Lung microvascular endothelial cell (primary cell): ENCODE results near the gene HLTF. TPM values are rescaled to one million over a fixed set of nuclear protein-coding genes. Genes with fewer than 3 reads are reported as not detected.
A peak's percentile ranks its signal among the peaks of the same experiment; 100 is the strongest.
"Not testable (repeated sequence)": the region's sequence is repeated elsewhere in the genome, so short reads cannot be mapped to it uniquely, and the experiment has no call there.

Experiments
- DNase-seq, 2 donors: peaks; one replicate each; pipeline versions ENCODE4 v3.0.0 to v3.0.0-alpha.2; 2010; ENCODE audit warnings: low read depth in 2 of 2
- total RNA-seq: library from RNA; depleted of rRNA; stranded (reverse); fragments of >200 nt; gene quantifications from 2 replicates; pipeline ENCODE4 v1.2.1, GENCODE V29; 2014

Gene HLTF
- total RNA-seq, 1 donor from 2014 or later: 16.5 TPM

DNA sequence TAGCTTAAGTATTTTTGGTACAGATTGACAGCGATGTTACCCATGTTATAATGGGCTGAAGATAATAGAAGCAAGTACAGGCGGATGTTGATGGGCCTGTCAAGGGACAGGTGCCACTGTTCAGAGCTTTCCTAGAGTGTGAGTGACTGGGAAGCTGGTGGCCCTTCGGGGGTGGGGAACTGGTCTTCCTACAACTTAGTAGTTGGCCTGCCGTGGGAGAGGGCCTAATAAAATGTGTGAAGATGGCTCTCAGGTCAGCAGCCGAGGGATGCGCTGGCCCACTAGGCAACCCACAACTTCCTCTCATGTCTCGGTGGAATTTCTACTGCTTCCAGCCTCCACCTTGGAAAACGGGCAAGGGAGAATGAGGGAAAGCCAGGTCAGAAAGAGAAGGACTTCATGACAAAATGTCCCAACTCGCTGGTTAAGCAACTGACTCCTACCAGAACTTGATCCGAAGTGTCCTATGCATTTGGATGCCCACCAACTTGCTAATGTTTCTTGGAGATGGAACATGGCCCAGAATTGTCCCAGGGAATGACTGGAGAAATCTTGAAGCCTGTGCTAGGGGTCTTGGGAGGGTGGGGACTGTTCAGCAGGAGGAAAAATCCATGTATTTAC lies 93.6 kb downstream of the HLTF start:
- no peak for DNase-seq

DNA sequence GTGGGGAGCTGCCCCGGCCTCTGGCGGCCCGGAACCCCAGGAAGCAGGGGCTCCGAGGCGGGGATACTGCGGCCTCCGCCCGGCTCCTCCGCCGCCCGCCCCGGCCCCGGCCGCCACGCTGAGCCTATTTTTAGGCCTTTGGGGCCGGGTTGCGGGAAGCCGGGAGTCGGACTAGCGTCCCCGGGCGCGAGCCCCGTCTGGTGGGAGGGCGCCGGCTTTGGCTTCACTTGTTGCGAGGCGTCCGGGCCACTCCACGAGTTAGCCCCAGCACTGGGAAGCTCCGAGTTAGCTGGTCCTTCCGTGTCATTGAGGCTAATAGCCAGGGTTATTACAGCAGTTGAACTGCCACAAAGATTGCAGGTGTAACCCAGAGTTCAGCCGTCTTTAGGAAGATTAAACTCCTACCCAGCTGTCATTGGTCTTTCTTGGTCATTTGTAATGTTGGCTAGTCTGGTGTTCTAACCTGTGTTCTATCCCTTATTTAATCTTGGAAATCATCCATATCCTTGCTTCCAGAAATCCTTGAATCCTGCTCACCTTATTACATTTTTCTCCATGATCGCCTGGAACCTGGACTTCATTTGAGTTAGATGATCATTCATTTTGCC lies 94.2 kb downstream of the HLTF start:
- DNase-seq: peak; percentile 57 to 61

DNA sequence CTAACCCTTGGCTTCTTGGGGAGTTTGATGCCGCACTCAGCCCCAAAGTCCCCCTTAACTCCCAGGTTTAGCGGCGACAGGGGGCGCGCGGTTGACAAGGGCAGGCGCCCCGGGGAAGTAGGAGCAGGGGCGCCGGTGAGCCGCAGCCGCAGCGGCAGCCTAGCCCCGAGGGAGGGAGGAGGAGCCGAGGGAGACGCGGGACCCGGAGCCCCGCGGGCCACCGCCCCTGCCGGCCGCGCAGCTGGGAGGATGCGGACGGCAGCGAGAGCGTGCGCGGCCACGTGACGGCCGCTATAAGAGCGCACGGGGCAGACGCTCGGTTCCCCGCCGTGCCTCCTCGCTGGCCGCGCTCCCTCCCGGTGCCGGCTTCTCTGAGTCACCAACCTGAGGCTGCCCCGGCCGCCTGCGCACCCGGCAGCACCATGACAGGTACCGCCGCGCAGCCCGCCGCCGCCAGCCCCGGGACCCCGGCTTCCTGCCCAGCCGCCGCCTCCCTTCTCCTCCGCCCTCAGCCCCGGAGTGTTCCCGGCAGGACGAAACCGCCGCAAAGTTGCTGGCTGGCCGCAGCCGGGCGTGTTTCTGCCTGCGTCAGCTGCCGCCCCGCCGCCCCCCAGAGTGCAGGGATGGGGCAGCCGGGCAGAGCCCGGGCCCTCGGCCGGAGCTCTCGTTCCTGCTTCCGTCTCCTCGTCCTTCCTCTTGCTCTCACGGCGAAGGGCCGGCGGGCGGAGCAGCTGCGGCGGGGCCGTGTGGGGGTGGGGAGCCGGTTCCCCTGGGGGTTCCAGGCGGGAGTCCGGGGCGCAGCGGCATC lies 94.9 kb downstream of the HLTF start, which contains the start of gene GYG1:
Gene GYG1, plus strand, starts transcription at position 322 of the 808 bp plus-strand sequence. Its CDS starts 101 bp downstream, at position 423.
- peak; percentile 84 to 88 for DNase-seq

DNA sequence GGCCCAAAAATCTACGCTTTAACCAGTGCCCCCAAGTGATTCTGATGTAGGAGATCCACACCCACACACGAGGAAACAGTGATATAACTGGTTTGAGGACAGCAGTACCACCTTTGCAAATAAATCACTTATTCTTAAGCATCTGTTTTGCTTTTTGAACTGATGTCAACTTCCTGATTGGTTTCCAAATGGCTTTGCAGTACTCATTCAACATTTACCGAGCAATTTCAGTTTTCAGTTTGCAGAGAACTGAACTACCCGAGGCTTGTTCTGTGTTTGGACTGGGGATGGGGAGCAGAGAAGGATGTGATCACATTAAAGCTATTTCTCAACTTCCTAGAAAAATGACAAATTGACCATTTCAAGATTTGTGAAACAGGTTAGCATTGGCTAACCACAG lies 96.1 kb downstream of the HLTF start:
- no peak for DNase-seq

DNA sequence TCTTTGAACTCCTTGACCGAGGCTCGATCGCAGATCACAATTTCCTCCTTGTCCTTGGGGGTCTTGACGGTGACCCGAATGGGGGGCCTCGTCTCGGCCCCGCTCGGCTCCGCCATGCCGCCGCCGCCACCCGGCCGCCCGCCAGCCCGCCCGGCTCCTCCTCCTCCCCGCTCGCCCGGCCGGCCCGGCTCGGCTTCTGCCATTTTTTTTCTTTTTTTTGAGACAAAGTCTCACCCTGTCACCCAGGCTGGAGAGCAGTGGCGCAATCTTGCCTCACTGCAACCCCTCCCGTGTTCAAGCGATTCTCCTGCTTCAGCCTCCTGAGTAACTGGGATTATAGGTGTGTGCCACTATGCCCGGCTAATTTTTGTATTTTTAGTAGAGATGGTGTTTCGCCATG lies 98.8 kb downstream of the HLTF start:
- not testable (repeated sequence) for DNase-seq

DNA sequence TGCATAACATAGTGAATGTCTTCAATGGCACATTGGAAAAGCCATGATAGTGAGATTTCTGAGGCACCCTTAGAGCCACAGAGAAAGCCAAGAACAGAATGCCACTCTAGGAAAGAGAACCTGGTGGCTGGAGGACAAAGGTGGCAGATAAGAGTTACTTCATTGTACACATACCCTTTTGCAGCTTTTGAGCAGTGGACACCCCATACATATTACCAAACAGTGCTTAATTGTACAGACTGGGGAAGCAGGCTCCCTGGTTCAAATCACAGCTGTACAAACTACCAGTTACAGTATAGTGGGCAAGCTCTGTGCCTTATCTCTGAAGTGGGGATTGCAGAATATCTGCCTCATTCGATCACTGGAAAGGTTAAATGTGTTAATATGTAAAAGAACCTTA lies 105.1 kb downstream of the HLTF start:
- no peak for DNase-seq

Other genes starting within 250 kb of the HLTF start
- under 0.01 TPM in 1 of 2 replicates, not detected in the other for gene CPA3, start 221.2 kb downstream of the HLTF start, total RNA-seq
- 35.5 and 38.3 TPM in 2 replicates for gene GYG1, start 95.0 kb downstream of the HLTF start, total RNA-seq
- 10.9 and 11.1 TPM in 2 replicates for gene HPS3, start 43.1 kb upstream of the HLTF start, total RNA-seq
- gene CP, start 135.3 kb upstream of the HLTF start, total RNA-seq: under 0.01 and 0.60 TPM in 2 replicates
- gene TM4SF18, start 247.1 kb upstream of the HLTF start, total RNA-seq: 150 and 273 TPM in 2 replicates